GM18909 (cell line): ENCODE measurements around the gene BNIP3.

Experiments used
- ATAC-seq: cut with Tn5 transposase; IDR thresholded peaks from one replicate; pipeline ENCODE4 v1.9.1; 2021; ENCODE audit warnings: mild to moderate bottlenecking; ENCODE audit not compliant: unreplicated experiment, poor library complexity

The BNIP3 gene

GRCh38 chr10:131981429-131982184 is at the start of gene BNIP3:
Gene BNIP3 (minus strand): TSS chr10:131981923. CDS start chr10:131981806, 117 bp downstream.
- peak; percentile 88 for ATAC-seq

- no peak for ATAC-seq
Measured at GRCh38 chr10:132030898-132031463, 49.3 kb upstream of the BNIP3 start.

- ATAC-seq: no peak
Measured at GRCh38 chr10:132028706-132029105, 47.0 kb upstream of the BNIP3 start.

- ATAC-seq: no peak
Measured at GRCh38 chr10:132027423-132027983, 45.8 kb upstream of the BNIP3 start.

- peak; percentile 74 for ATAC-seq
Measured at GRCh38 chr10:132023092-132023811, 41.5 kb upstream of the BNIP3 start.

GRCh38 chr10:132022241-132022640 is 40.5 kb upstream of the BNIP3 start:
- no peak for ATAC-seq

GRCh38 chr10:132021504-132022143 is 39.9 kb upstream of the BNIP3 start:
- no peak for ATAC-seq

GRCh38 chr10:132021046-132021445 is 39.3 kb upstream of the BNIP3 start:
- no peak for ATAC-seq

- ATAC-seq: no peak
Measured at GRCh38 chr10:132020456-132020855, 38.7 kb upstream of the BNIP3 start.

GRCh38 chr10:132019366-132019765 is 37.6 kb upstream of the BNIP3 start:
- no peak for ATAC-seq

GRCh38 chr10:132018446-132018845 is 36.7 kb upstream of the BNIP3 start:
- ATAC-seq: no peak

GRCh38 chr10:132016514-132016913 is 34.8 kb upstream of the BNIP3 start:
- ATAC-seq: no peak

GRCh38 chr10:132011445-132011844 is 29.7 kb upstream of the BNIP3 start:
- no peak for ATAC-seq

GRCh38 chr10:132011024-132011423 is 29.3 kb upstream of the BNIP3 start:
- ATAC-seq: no peak

GRCh38 chr10:132010483-132010882 is 28.8 kb upstream of the BNIP3 start:
- no peak for ATAC-seq

GRCh38 chr10:132009575-132009974 is 27.9 kb upstream of the BNIP3 start:
- no peak for ATAC-seq

GRCh38 chr10:132007681-132008080 is 26.0 kb upstream of the BNIP3 start:
- no peak for ATAC-seq

- ATAC-seq: no peak
Measured at GRCh38 chr10:132006966-132007365, 25.2 kb upstream of the BNIP3 start.

GRCh38 chr10:132005147-132005546 is 23.4 kb upstream of the BNIP3 start:
- no peak for ATAC-seq

- ATAC-seq: no peak
Measured at GRCh38 chr10:132004052-132004451, 22.3 kb upstream of the BNIP3 start.
